SK-N-SH treated with all-trans-retinoic acid at 6 μM for 48 hours (cell line): Measurements from ENCODE around the gene FBXL16.

Experiments
- ATAC-seq: fragments of 200-7000 bp; cut with Tn5 transposase; 3 replicates; pipeline ENCODE4 v1.9.1; 2020; ENCODE audit warnings: mild to moderate bottlenecking, moderate library complexity
- ARNTL ChIP-seq: fragments of 450-650 bp; formaldehyde crosslinking; IDR thresholded peaks from 2 replicates; pipeline ENCODE4 v1.5.0; 2020; ENCODE audit warnings: low read depth, mild to moderate bottlenecking, moderate library complexity, borderline replicate concordance
- CSDC2 ChIP-seq: fragments of 250-450 bp; sonication (Bioruptor Pico); IDR thresholded peaks from 2 replicates; pipeline ENCODE4 v1.5.0; 2020; ENCODE audit warnings: mild to moderate bottlenecking, moderate library complexity
- ESRRG ChIP-seq: fragments of 250-450 bp; sonication (Bioruptor Pico); IDR thresholded peaks from 2 replicates; pipeline ENCODE4 v1.6.1; 2021; ENCODE audit warnings: mild to moderate bottlenecking
- ISL1 ChIP-seq: fragments of 250-450 bp; sonication (Bioruptor Pico); IDR thresholded peaks from 2 replicates; pipeline ENCODE4 v2.1.2; 2022; ENCODE audit warnings: mild to moderate bottlenecking, moderate library complexity
- OSR1 ChIP-seq: fragments of 250-450 bp; sonication (Bioruptor Pico); IDR thresholded peaks from 2 replicates; pipeline ENCODE4 v1.8.0; 2022; ENCODE audit warnings: moderate library complexity, mild to moderate bottlenecking, inconsistent platforms
- PPARA ChIP-seq: fragments of 250-450 bp; sonication (Bioruptor Pico); IDR thresholded peaks from 2 replicates; pipeline ENCODE4 v1.5.0; 2020; ENCODE audit warnings: mild to moderate bottlenecking, borderline replicate concordance
- SNAI2 ChIP-seq: fragments of 250-450 bp; sonication (Bioruptor Pico); IDR thresholded peaks from 2 replicates; pipeline ENCODE4 v1.5.0; 2020; ENCODE audit warnings: mild to moderate bottlenecking, moderate library complexity
- TCF4 ChIP-seq: fragments of 250-450 bp; sonication (Bioruptor Pico); IDR thresholded peaks from 2 replicates; pipeline ENCODE4 v1.8.0; 2021; ENCODE audit warnings: mild to moderate bottlenecking, moderate library complexity, borderline replicate concordance
- TOX ChIP-seq: fragments of 250-450 bp; sonication (Bioruptor Pico); IDR thresholded peaks from 2 replicates; pipeline ENCODE4 v1.8.0; 2021; ENCODE audit warnings: mild to moderate bottlenecking, moderate library complexity, borderline replicate concordance
- ZC3H10 ChIP-seq: fragments of 250-450 bp; sonication (Bioruptor Pico); IDR thresholded peaks from 2 replicates; pipeline ENCODE4 v1.5.1; 2021; ENCODE audit warnings: mild to moderate bottlenecking, moderate library complexity
- ZFP30 ChIP-seq: fragments of 450-650 bp; formaldehyde crosslinking; IDR thresholded peaks from 2 replicates; pipeline ENCODE4 v1.5.0; 2022; ENCODE audit warnings: mild to moderate bottlenecking, moderate library complexity
- TF ChIP-seq, protein P1 (sequence below): fragments of 250-450 bp; sonication (Bioruptor Pico); IDR thresholded peaks from 2 replicates; pipeline ENCODE4 v1.5.1; 2021; ENCODE audit warnings: mild to moderate bottlenecking, moderate library complexity
- TF ChIP-seq, protein P2 (sequence below): fragments of 250-450 bp; sonication (Bioruptor Pico); IDR thresholded peaks from 2 replicates; pipeline ENCODE4 v1.5.0; 2020; ENCODE audit warnings: mild to moderate bottlenecking, moderate library complexity
- TF ChIP-seq, protein P3 (sequence below): fragments of 250-450 bp; sonication (Bioruptor Pico); IDR thresholded peaks from 2 replicates; pipeline ENCODE4 v1.5.1; 2020; ENCODE audit warnings: low read depth, mild to moderate bottlenecking, moderate library complexity
- TF ChIP-seq, protein P4 (sequence below): fragments of 250-450 bp; sonication (Bioruptor Pico); IDR thresholded peaks from 2 replicates; pipeline ENCODE4 v1.8.0; 2021; ENCODE audit warnings: low read depth, mild to moderate bottlenecking, moderate library complexity, borderline replicate concordance

Gene FBXL16

DNA sequence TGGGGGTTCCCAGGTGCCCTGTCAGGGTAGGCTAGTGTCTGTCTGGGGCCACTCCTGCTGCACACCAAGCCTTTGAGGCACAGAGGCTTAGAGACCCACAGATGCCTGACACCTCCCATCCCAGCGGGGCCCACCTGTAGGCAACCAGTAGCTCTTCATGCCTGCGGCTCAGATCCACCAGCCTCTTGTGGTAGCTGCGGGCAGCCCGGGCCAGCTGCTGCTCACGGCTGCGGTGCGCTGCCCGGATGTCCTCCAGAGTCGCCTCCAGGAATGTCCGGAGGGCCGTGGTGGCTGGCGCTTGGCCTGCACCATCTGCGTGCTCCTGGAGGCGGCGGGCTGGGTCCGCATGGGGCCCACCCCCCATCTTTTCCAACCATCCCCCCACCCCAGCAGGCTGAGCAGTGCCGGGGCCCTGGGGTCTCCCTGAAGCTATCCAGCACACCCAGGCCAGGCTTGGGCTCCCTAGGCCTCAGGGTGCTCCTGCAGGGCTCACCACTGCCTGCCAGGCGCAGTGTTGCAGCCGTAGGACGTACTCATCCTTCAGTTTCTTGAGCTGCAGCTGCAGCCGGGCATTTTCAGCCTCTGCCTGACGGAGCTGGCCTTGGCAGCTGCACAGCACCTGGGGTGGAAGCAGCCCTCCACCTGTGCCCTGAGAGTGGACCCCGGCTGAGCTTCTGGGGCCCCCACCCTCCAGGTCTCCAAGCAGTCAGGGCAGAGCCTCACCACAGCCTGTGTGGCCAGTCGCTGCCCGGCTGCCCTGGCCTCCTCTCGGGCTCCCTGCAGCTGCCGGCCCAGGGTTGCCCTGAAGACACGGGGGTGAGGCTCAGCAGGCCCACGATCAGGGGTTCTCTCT is 18.8 kb upstream of the FBXL16 start:
- ATAC-seq: no peak
- no peak for TF ChIP-seq TOX (CRISPR knock-in tag)
- no peak for TF ChIP-seq OSR1 (CRISPR knock-in tag)
- TF ChIP-seq PPARA (CRISPR knock-in tag): no peak
- TF ChIP-seq, protein P1, sequence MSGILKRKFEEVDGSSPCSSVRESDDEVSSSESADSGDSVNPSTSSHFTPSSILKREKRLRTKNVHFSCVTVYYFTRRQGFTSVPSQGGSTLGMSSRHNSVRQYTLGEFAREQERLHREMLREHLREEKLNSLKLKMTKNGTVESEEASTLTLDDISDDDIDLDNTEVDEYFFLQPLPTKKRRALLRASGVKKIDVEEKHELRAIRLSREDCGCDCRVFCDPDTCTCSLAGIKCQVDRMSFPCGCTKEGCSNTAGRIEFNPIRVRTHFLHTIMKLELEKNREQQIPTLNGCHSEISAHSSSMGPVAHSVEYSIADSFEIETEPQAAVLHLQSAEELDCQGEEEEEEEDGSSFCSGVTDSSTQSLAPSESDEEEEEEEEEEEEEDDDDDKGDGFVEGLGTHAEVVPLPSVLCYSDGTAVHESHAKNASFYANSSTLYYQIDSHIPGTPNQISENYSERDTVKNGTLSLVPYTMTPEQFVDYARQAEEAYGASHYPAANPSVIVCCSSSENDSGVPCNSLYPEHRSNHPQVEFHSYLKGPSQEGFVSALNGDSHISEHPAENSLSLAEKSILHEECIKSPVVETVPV (CRISPR knock-in tag): no peak
- TF ChIP-seq, protein P2, sequence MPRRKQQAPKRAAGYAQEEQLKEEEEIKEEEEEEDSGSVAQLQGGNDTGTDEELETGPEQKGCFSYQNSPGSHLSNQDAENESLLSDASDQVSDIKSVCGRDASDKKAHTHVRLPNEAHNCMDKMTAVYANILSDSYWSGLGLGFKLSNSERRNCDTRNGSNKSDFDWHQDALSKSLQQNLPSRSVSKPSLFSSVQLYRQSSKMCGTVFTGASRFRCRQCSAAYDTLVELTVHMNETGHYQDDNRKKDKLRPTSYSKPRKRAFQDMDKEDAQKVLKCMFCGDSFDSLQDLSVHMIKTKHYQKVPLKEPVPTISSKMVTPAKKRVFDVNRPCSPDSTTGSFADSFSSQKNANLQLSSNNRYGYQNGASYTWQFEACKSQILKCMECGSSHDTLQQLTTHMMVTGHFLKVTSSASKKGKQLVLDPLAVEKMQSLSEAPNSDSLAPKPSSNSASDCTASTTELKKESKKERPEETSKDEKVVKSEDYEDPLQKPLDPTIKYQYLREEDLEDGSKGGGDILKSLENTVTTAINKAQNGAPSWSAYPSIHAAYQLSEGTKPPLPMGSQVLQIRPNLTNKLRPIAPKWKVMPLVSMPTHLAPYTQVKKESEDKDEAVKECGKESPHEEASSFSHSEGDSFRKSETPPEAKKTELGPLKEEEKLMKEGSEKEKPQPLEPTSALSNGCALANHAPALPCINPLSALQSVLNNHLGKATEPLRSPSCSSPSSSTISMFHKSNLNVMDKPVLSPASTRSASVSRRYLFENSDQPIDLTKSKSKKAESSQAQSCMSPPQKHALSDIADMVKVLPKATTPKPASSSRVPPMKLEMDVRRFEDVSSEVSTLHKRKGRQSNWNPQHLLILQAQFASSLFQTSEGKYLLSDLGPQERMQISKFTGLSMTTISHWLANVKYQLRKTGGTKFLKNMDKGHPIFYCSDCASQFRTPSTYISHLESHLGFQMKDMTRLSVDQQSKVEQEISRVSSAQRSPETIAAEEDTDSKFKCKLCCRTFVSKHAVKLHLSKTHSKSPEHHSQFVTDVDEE (CRISPR knock-in tag): no peak
- TF ChIP-seq, protein P3, sequence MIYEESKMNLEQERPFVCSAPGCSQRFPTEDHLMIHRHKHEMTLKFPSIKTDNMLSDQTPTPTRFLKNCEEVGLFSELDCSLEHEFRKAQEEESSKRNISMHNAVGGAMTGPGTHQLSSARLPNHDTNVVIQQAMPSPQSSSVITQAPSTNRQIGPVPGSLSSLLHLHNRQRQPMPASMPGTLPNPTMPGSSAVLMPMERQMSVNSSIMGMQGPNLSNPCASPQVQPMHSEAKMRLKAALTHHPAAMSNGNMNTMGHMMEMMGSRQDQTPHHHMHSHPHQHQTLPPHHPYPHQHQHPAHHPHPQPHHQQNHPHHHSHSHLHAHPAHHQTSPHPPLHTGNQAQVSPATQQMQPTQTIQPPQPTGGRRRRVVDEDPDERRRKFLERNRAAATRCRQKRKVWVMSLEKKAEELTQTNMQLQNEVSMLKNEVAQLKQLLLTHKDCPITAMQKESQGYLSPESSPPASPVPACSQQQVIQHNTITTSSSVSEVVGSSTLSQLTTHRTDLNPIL (CRISPR knock-in tag): no peak

DNA sequence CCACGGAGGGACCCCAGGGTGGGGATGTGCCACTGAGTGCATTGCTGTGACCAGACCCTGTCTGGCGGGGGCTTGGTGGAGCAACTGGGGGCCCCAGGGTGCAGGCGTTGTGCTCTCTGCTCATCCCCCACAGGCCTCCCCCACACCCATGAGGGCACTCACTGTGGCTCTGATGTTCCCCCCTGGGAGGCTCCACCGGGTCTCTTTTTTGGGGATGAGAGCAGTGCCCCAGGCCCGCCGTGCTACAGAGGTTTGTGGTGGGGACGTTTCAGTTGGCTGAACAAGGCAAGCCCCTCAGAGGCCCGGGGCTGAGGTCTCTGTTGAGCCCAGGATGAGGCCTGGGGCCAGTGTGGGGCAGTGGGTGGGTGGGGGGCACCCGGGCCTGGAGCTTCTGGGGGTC is 18.1 kb upstream of the FBXL16 start:
- no peak for TF ChIP-seq ZFP30
- TF ChIP-seq, protein P3 (CRISPR knock-in tag): no peak
- TF ChIP-seq, protein P4, sequence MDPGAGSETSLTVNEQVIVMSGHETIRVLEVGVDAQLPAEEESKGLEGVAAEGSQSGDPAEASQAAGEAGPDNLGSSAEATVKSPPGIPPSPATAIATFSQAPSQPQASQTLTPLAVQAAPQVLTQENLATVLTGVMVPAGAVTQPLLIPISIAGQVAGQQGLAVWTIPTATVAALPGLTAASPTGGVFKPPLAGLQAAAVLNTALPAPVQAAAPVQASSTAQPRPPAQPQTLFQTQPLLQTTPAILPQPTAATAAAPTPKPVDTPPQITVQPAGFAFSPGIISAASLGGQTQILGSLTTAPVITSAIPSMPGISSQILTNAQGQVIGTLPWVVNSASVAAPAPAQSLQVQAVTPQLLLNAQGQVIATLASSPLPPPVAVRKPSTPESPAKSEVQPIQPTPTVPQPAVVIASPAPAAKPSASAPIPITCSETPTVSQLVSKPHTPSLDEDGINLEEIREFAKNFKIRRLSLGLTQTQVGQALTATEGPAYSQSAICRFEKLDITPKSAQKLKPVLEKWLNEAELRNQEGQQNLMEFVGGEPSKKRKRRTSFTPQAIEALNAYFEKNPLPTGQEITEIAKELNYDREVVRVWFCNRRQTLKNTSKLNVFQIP (CRISPR knock-in tag): no peak
- TF ChIP-seq TCF4 (CRISPR knock-in tag): no peak
- TF ChIP-seq ISL1: no peak
- no peak for ATAC-seq

DNA sequence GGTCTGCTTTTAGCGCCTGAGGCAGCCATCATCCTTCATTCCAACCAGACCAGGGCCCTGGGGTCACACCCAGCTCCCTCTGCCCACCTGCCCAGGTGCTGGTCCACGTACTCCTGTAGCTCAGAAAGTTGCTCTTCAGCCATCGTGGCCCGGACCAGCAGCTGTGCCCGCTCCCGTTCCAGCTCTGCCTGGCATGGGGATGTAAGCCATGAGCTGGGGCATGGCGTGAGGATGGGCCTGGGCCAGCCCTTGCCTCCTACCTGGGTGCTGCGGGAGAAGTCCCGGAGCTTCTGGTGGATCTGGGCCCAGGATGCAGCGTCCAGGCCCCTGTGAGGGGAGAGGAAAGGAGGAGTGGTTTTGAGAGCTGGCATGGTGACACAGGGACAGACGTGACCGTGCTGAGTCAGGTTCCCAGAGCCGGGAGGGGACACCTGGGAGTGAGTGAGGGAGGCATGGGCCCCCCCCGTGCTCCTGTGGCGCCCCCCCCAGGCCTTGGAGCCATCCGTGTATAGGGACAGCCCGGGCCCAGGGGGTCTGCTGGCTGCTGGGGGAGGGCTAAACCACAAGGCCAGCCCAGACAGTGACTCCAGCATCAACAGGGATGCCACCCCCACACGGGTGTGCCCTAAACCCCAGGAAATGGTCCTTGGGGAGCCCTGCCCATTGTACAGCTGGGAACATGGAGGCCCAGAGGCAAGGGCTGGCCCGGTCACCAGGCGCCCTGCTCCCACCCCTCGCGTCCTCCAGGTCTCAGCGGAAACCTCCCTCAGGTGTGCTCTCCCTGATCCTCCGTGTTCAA is 17.4 kb upstream of the FBXL16 start:
- no peak for ATAC-seq
- TF ChIP-seq PPARA (CRISPR knock-in tag) (no peak), ARNTL (CRISPR knock-in tag) (no peak)
- TF ChIP-seq, protein P3 (CRISPR knock-in tag): no peak

DNA sequence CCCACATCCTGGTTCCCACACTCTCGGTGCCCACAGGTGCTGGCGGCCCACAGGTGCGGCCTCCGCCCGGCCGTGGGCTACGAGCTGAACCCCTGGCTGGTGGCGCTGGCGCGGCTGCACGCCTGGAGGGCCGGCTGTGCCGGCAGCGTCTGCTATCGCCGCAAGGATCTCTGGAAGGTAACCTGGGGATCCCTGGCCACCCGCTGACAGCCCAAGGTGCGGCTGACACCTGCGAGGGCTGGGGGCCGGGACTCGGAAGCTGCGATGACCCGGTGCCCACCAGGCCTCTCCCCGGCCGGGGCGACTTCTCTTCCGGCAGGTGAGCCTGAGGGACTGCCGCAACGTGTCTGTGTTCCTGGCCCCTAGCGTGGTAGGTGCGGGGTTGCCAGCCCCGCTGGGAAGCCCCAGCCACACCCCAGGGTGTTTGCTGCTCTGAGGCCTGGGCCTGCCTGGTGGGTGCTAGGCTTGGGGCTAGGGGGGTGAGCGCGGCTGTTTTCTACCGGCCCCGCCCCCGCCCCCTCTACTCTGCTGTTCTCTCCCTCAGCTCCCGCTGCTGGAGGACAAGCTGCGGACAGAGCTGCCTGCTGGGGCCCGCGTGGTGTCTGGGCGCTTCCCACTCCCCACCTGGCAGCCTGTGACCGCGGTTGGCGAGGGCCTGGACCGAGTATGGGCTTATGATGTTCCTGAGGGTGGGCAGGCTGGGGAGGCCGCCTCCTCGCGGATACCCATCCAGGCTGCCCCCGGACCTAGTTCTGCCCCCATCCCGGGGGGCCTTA is 16.4 kb upstream of the FBXL16 start:
- TF ChIP-seq TOX (CRISPR knock-in tag) (no peak), ESRRG (no peak), SNAI2 (no peak), CSDC2 (CRISPR knock-in tag) (no peak), ISL1 (no peak), ZC3H10 (no peak), PPARA (CRISPR knock-in tag) (no peak)
- TF ChIP-seq, protein P2 (CRISPR knock-in tag): no peak
- TF ChIP-seq, protein P4 (CRISPR knock-in tag): no peak

More for the DNA sequence above, 16.4 kb upstream of the FBXL16 start:
- no peak for ATAC-seq
